HG02642 (cell line): Measurements from ENCODE around the gene CNPY1.
"Not testable (repeated sequence)": the region's sequence is repeated elsewhere in the genome, so short reads cannot be mapped to it uniquely, and the experiment has no call there.

ENCODE experiments used
- ATAC-seq: cut with Tn5 transposase; IDR thresholded peaks from one replicate; pipeline ENCODE4 v1.9.1; 2021; ENCODE audit warnings: mild to moderate bottlenecking; ENCODE audit not compliant: unreplicated experiment, poor library complexity

CNPY1 gene

GRCh38 chr7:155546449-155546848, at the start of gene CNPY1:
CNPY1 (minus strand) TSS chr7:155546559; CDS start chr7:155545929, 630 bp downstream.
- not testable (repeated sequence) for ATAC-seq

DNA sequence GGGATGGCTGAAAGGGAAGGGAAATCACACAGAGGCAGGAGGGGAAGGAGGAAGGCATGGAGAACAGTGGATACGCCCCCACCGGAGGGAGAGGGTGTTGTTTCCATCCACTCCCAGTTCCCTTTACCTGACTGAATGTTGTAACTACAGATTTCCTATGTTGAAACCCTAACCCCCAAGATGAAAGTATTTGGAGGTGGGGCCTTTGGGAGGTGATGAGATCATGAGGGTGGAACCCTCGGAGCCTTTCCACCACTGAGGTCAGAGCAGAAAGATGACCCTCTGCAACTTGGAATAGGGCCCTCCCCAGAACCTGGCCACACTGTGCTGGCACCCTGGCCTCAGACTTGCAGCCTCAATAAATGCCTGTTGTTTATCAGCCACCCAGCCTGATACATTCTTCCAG, 48.6 kb upstream of the CNPY1 start:
- no peak for ATAC-seq

DNA sequence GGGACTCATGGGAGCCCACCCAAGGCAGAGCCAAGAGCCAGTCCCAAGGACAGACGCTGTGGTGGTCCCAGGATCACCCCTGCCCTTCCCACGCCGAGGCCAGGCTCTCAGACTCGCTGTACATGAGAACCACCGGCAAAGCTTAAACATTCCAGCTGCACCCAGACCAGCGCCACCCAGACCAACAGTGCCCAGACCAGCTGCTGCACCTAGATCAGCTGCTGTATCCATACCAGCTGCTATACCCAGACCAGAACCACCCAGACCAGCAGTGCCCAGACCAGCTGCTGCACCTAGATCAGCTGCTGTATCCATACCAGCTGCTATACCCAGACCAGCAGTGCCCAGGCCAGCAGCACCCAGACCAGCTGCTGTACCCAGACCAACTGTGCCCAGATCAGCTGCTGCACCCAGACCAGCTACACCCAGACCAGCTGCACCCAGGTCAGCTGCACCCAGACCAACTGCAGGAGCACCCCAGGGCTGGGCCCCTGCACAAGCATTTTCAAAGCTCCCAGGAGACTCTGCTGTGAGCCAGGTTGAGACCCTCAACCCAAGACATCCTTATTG, 47.9 kb upstream of the CNPY1 start:
- no peak for ATAC-seq

GRCh38 chr7:155593461-155594162, 47.3 kb upstream of the CNPY1 start:
- no peak for ATAC-seq

DNA sequence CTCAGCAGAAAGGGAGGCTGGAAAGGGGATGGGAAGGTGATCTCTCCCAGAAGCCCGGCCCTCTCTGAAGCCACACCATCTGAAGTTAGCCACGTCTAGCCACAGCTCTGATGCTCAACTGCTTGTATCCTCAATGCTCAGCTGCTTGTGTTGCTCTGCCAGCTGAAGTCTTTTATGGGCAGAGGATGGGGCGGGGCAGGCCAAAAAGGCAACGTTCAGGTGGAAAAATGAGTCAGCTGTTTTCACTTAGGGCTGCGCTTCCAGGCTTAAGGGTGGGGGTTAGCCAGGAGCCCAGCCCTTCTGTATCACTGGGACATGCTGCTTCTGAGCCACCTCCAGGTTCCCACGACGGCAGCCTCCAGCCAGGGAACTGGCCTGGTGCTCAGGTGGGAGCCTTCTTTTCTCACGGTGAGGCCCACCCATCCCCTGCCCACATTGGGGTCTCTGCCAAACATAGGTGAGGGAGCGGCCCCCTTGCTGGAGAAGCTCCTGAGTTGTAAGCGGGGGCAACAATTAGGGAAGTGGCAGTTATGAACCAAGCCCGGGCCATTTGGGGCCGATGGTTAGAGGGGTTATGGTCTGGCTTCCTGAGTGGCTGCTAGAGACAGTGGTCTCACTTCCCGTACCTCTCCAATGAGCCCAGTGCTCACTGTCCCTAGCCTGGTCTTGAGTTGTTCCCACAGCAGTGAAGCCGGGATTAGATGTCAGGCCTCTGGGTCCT, 44.9 kb upstream of the CNPY1 start:
- no peak for ATAC-seq

DNA sequence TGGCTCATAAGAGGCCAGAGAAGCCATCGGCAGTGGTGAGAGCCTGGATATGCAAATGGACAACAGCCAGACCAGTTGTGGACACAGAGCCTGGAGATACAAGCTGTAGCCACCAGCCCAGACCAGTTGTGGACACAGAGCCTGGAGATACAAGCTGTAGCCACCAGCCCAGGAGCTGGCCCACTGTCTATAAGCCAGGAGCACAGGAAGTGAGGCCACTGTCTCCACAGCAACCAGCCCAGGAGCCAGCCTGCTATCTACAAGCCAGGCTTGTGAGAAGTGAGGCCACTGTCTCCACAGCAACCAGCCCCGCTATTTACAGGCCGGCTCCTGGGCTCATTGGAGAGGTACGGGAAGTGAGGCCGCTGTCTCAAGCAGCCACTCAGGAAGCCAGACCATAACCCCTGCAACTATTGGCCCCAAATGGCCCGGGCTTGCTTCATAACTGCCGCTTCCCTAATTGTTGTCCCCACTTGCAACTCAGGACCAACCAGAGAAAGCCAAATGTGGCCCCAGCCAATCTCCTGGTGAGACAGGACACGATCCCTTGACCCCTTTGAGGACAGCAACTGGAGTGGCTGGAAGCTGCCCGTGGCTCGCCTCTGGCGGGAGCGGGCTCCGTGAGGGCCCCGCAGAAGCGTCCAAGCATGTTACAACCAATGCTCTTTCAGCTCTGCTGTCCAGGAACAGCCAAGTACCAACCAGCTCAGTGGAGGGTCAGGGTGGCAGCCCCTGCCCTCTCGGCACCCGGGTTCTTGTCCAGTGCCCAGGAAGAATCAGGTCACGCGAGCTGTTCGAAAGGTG, 44.1 kb upstream of the CNPY1 start:
- no peak for ATAC-seq

DNA sequence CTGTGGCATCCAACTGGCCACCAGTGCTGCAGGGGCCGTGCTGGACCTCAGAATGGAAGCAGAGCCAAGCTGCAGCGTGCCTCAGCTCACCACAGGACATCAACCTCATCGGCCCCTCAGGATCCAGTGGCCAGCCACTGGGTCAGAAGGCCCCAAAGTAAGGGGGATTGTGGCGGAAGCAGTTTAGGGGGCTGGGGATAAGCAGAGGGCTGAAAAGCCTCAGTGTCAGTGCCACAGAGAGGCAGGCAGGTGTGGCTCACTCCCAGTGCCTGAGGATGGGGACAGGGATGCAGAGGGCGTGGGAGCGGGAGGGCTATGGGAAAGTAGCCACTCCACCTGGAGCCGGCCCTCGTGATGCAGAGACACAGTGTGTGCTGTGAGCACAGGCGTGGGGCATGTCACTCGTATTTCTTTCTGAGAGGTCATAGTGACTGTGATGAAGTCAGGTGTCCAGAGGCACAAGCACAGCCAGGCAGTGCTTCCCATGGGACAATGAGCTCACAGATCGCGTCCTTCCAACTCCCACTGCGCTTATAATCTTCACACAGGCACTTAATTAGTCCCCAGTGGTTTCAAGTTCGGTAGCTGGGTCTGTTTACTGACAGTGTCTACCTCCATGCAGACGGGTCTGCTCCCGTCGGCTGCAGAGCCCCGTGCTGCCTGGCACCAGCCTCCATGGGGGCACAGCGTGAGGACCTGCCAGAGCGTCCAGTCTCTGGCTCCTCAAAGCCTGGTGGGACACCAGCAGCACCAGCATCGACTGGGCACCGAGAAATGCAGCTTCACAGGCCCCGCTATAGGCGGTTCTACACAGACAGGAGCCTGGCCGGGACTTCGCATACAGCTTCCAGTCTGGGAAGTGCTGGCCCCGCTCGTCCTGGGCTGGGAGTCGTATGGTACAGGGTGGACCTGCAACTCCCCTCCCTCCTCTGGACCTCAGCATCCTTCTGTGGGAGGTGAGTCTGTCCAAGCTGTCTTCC, 42.9 kb upstream of the CNPY1 start:
- no peak for ATAC-seq

DNA sequence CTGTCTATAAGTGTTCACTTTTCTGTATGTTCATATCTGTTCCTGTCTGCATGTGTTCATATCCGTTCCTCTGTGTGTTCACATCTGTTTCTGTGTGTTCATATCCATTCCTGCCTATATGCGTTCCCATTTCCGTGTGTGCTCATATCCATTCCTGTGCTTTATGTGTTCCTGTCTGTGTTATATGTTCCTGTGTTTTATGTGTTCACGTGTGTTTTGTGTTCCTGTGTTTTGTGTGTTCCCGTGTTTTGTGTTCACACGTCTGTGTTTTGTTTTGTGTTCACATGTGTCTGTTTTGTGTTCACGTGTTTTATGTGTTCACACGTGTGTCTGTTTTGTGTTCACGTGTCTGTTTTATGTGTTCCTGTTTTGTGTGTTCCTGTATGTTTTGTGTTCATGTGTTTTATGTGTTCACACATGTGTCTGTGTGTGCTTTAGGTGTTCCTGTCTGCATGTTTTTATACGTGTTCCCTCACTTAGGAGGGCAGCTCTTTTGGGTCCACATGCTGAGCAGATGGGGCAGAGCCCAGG, 42.2 kb upstream of the CNPY1 start:
- no peak for ATAC-seq

DNA sequence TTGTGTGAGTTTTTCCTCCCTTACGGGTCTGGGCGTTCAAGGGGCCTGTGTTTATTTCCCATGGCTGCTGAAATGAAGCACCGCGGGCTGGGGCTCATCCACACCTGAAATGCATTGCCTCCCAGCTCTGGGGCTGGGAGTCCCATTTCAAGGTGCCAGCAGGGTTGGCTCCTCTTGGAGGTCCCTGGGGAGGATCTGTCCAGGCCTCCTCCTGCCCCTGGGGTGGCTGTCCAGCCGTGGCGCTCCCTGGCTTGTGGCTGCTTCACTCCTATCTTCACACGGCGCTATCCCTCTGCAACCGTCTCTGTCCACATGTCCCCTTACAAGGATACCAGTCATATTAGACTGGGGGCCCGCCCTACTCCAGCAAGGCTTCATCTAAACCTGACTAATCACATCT, 41.1 kb upstream of the CNPY1 start:
- ATAC-seq: no peak

DNA sequence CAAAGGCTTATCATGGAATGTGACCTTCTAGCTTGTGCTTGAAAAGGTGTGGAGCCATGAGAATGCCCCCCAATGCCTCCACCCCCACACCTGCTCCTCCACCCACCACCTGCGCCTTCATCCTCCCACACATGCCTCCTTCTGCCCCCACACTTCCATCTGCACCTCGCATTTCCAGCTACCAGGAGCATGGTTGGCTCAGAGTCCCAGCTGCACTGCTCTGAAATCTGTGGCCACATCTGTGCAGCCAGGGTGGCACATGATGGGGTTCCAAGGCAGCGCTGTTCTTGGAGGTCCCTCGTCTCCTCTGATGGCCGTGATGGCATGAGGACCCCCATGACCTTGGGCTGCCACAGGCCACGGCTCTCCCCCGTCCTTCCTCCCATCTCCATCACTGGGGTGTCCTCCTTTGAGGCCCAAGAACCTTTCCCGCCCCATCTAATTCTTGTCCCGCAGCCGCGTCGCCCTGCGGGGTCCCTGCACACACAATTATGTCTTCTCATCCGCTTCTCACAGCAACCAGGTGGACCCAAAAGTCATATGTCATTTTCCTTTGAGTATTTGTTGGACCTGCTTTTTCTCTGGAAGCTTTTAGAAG, 40.6 kb upstream of the CNPY1 start:
- ATAC-seq: no peak

- no peak for ATAC-seq
These were observed 39.6 kb upstream of the CNPY1 start for GRCh38 chr7:155585951-155586350.

DNA sequence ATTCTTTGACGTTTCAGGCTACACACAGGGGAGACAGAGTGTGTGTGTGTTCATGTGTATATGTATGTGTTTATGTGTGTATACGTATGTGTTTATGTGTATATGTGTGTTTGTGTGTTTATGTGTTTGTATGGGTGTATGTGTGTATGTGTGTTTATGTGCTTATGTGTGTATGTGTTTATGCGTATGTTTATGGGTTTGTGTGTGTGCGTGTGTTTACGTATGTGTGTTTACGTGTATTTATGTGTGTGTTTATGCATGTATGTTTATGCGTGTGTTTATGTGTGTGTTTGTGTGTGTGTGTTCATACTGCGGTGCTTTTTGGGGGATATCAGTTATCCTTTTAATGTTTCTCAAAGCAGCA, 39.2 kb upstream of the CNPY1 start:
- ATAC-seq: no peak

GRCh38 chr7:155584763-155585531, 38.6 kb upstream of the CNPY1 start:
- ATAC-seq: no peak

DNA sequence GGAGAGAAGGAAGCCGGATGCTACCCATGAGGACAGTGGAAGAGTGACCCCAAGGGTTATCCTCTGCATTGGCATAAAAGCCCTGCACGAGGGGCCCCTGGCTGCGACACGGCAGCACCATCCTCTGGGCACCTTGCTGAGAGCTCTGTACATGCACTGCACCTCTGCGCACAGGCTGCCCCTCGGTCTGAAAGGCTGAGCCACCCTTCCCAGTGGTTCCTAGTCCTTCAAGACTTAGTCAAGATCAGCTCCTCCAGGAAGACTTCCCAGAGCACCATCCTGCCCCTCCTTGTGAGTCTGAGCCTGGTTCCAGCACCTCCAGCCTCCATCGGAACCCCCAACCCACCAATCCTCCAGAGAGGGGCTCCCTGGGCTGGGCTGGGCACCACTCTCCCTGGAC, 37.9 kb upstream of the CNPY1 start:
- no peak for ATAC-seq

DNA sequence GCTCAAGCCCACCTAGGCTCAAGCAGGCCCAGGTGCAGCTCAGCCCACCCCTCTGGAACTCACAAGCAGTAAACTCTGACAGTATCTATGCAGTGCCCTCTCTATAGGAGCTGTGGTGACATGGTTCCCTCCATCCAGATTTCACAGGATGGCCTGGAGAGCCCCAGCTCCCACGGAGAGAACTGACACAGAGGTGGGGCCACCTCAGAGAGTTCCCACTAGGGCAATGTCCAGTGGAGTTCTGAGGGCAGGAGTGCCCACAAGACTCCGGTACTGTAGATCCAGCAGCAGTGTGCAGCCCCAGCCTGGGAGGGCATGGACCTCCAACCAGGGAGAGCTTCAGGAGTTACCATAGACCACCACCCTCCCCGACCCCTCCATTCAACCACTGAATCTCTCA, 37.3 kb upstream of the CNPY1 start:
- ATAC-seq: no peak

- ATAC-seq: no peak
These were observed 35.6 kb upstream of the CNPY1 start for GRCh38 chr7:155581954-155582353.

- no peak for ATAC-seq
These were observed 34.9 kb upstream of the CNPY1 start for GRCh38 chr7:155581107-155581830.

DNA sequence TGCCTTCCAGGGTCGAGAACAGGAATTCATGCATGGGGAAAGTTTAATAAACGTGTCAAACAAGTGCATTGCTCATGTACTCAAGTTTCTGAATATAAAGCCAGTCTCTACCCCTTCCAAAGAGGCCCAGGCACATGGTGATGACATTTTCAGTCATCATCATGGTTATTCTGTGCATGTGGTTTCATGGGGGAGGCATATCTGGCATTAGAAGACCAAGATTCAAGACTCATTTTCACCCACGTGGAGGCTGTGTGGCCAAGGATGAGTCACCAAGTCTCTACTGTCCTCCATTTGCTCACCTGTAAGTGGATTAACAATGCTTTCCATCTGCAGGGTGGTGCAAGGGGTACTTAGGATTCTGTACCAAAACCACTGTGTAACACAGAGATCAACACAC, 34.0 kb upstream of the CNPY1 start:
- ATAC-seq: no peak
